Type B pancreatic cell (in vitro differentiated cells): ENCODE data around the gene JPH3. TPM values are rescaled to one million over a fixed set of nuclear protein-coding genes. Genes with fewer than 3 reads are reported as not detected.

Source experiments
- DNase-seq: peaks from one replicate; pipeline ENCODE4 v3.0.0; 2021; ENCODE audit warnings: mixed read lengths; ENCODE audit not compliant: unreplicated experiment; ENCODE audit errors: extremely low spot score
- H3K27ac Mint-ChIP-seq: 2 replicates; pipeline ENCODE4 v1.8.0; 2021; ENCODE audit warnings: mild to moderate bottlenecking, mixed read lengths
- H3K27me3 Mint-ChIP-seq: 2 replicates; pipeline ENCODE4 v1.8.0; 2021; ENCODE audit warnings: mixed read lengths
- H3K36me3 Mint-ChIP-seq: 2 replicates; pipeline ENCODE4 v1.8.0; 2021; ENCODE audit warnings: mixed read lengths
- H3K4me1 Mint-ChIP-seq: one replicate; pipeline ENCODE4 v1.8.0; 2021; ENCODE audit warnings: mixed read lengths; ENCODE audit not compliant: unreplicated experiment
- H3K4me3 Mint-ChIP-seq: 2 replicates; pipeline ENCODE4 v1.8.0; 2021; ENCODE audit warnings: mild to moderate bottlenecking, mixed read lengths
- H3K9me3 Mint-ChIP-seq: 2 replicates; pipeline ENCODE4 v1.8.0; 2021; ENCODE audit warnings: mixed read lengths
- total RNA-seq: library from RNA; stranded (reverse); gene quantifications from 2 replicates; pipeline ENCODE4 v1.2.1, GENCODE V29; 2021; ENCODE audit warnings: low replicate concordance
- TF ChIP-seq, protein P1 (sequence below): fragments of 200-600 bp; sonication (generic); conservative IDR thresholded peaks from 2 replicates; pipeline ENCODE4 v1.5.0; 2021; ENCODE audit warnings: antibody characterized with exemption, mild to moderate bottlenecking

Gene JPH3
- total RNA-seq, 1 donor from 2014 or later, result 7.2 TPM

DNA sequence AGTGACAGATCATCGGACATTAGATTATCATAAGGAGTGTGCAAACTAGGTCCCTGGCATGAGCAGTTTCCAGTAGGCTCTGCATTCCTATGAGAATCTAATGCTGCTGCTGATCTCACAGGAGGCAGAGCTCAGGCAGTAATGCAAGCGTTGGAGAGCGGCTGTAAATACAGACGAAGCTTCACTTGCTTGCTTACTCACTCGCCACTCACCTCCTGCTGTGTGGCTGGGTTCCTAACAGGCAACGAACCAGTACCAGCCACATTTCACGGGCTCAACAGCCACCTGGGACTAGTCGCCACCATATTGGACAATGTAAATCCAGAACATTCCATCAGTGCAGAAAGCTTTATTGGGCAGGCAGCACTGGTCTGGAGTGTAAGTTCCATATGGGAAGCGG lies 7.7 kb downstream of the JPH3 start:
- Mint-ChIP-seq H3K36me3 (no peaks in the 10 kb centered on the region), H3K27ac (no peak overlapping the region), H3K9me3 (no peaks in the 10 kb centered on the region), H3K4me1 (peaks cover 4% of the 10 kb centered on the region), H3K27me3 (peaks cover 31% of the 10 kb centered on the region), H3K4me3 (no peak overlapping the region)
- no peak for DNase-seq
- TF ChIP-seq, protein P1, sequence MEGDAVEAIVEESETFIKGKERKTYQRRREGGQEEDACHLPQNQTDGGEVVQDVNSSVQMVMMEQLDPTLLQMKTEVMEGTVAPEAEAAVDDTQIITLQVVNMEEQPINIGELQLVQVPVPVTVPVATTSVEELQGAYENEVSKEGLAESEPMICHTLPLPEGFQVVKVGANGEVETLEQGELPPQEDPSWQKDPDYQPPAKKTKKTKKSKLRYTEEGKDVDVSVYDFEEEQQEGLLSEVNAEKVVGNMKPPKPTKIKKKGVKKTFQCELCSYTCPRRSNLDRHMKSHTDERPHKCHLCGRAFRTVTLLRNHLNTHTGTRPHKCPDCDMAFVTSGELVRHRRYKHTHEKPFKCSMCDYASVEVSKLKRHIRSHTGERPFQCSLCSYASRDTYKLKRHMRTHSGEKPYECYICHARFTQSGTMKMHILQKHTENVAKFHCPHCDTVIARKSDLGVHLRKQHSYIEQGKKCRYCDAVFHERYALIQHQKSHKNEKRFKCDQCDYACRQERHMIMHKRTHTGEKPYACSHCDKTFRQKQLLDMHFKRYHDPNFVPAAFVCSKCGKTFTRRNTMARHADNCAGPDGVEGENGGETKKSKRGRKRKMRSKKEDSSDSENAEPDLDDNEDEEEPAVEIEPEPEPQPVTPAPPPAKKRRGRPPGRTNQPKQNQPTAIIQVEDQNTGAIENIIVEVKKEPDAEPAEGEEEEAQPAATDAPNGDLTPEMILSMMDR, result no peak

DNA sequence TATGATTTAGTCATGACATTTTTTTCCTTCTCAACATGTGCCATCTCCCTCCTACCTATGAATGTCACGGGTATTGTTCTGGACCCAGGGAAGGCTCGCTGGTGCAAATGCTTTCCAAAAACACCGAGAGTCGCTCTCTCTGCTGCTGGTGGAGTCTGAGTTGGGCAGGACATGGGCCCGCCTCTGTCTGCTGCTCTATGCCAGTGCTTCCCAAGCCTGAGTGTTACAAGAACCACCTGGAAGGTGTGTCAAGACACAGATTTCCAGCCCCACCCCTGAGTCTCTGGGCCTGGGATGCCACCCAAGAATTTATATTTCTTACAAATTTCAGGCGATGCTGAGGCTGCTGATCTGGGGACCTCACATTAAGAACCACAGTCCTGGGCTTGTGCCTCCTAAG lies 9.1 kb downstream of the JPH3 start:
- H3K36me3 Mint-ChIP-seq, result no peaks in the 10 kb centered on the region
- H3K27me3 Mint-ChIP-seq, result peaks cover 17% of the 10 kb centered on the region
- H3K9me3 Mint-ChIP-seq, result no peaks in the 10 kb centered on the region
- peaks cover 4% of the 10 kb centered on the region for H3K4me1 Mint-ChIP-seq
- no peak overlapping the region for H3K4me3 Mint-ChIP-seq
- TF ChIP-seq, protein P1, result no peak
- DNase-seq, result no peak
- no peak overlapping the region for H3K27ac Mint-ChIP-seq

DNA sequence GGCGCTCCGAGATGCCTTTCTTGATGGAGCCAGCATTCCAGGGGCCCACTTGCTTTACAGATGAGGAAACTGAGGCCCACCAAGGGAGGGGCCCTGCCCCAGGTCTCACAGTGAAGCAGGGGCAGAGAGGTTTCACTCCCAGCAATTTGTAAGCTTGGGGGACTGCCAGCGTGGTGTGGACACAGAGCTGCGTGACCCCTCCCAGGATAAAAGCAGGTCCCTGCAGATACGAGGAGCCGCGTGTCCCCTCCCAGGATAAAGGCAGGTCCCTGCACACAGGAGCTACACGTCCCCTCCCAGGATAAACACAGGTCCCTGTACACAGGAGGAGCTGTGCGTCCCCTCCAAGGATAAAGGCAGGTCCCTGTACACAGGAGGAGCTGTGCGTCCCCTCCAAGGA lies 11.7 kb downstream of the JPH3 start:
- H3K27ac Mint-ChIP-seq, result no peak overlapping the region
- no peaks in the 10 kb centered on the region for H3K9me3 Mint-ChIP-seq
- no peaks in the 10 kb centered on the region for H3K27me3 Mint-ChIP-seq
- no peaks in the 10 kb centered on the region for H3K4me1 Mint-ChIP-seq
- no peak for DNase-seq
- no peaks in the 10 kb centered on the region for H3K36me3 Mint-ChIP-seq
- H3K4me3 Mint-ChIP-seq, result no peak overlapping the region
- TF ChIP-seq, protein P1, result no peak

DNA sequence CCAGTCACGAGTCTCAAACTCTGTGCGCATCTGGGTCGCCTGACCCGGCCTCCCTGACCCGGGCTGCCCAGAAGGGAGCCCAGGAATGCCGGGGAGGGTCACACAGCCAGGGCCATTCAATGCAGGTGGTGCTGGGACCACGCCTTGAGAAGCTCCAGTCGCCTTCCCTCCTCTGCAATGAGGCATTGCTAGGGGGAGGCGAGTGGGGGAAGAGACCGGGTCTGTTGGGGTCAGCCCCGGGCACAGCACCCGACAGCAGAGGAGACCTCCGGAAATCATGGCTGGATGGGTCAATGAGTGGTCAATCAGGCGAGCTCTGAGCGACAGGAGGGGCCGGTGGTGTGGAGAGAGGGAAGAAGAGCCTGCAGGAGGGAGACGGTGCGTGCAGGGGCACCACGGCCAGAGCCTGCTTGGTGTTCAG lies 13.3 kb downstream of the JPH3 start:
- Mint-ChIP-seq H3K27ac (no peak overlapping the region), H3K27me3 (no peaks in the 10 kb centered on the region), H3K9me3 (no peaks in the 10 kb centered on the region), H3K36me3 (no peaks in the 10 kb centered on the region), H3K4me3 (no peak overlapping the region), H3K4me1 (no peaks in the 10 kb centered on the region)
- TF ChIP-seq, protein P1, result no peak
- no peak for DNase-seq

DNA sequence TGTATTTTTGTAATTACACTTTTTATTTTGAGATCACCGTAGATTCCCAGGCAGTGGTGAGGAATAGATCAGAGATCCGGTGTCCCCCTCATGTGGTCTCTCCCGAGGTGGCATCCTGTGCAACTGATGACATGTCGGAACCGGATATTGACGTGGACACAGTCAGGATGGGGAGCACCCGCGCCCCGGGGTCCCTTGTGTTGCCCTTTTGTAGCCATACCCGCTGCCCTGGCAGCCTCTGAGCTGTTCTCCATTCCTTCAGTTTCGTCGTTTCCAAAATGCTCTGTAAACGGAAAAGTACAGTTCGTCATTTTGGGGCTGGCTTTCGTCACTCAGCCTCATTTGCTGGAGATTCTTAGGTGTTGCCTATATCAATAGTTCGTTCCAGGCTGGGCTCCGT lies 14.2 kb downstream of the JPH3 start:
- H3K4me3 Mint-ChIP-seq, result no peak overlapping the region
- DNase-seq, result no peak
- TF ChIP-seq, protein P1, result no peak
- no peak overlapping the region for H3K27ac Mint-ChIP-seq
- H3K27me3 Mint-ChIP-seq, result no peaks in the 10 kb centered on the region
- no peaks in the 10 kb centered on the region for H3K4me1 Mint-ChIP-seq
- no peaks in the 10 kb centered on the region for H3K9me3 Mint-ChIP-seq
- H3K36me3 Mint-ChIP-seq, result no peaks in the 10 kb centered on the region

DNA sequence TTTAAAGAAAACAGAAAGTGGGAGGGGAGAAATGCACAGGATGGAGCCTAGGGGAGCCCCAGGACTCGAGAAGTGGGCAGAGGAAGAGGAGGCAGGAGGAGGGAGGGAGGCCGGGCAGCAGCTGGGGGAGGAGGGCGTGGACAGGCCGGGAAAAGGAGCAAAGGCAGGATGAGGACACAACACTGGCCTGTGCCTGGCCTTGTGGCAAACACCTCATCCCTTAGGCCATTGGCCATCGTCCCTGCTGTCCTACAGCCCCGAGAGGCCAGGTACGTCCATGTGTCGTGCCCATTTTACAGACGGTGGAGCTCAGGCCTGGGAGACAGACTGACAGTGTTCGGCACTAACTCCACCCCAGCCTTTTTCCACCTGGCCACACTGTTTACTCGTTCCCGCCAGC lies 15.9 kb downstream of the JPH3 start:
- Mint-ChIP-seq H3K27me3 (no peaks in the 10 kb centered on the region), H3K36me3 (no peaks in the 10 kb centered on the region), H3K4me3 (no peak overlapping the region), H3K27ac (no peak overlapping the region), H3K4me1 (no peaks in the 10 kb centered on the region), H3K9me3 (no peaks in the 10 kb centered on the region)
- TF ChIP-seq, protein P1, result no peak
- no peak for DNase-seq
